ENCODE results near the gene MFSD8.

DNA sequence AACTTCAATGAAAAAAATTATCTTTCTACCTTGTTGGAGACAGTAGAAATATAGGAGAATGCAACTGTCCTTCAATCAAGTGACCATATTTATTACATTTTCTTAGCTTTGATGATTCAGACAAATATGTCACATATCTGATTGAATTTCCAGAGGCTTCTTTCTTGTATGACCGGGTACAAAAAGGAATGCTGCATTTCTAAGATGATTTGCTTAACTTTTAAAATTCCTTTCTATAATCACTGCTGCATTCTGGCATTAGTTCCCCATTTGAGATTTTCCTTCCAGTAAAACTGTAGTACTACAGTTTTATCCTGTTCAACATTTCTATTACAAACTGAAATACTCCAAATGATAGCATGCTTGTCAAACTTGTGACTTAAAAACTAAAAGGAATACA, 5.2 kb downstream of the MFSD8 start:
- TF ChIP-seq SP1 (CRISPR knock-in tag; conservative IDR thresholded peaks at IDR 0.05) = no peak
- no peak for TF ChIP-seq NR2C2 (CRISPR knock-in tag; IDR thresholded peaks at IDR 0.05)
- TF ChIP-seq ZNF512 (CRISPR knock-in tag; IDR thresholded peaks at IDR 0.05; ENCODE audit: borderline replicate concordance) = no peak
- TF ChIP-seq, protein P1, sequence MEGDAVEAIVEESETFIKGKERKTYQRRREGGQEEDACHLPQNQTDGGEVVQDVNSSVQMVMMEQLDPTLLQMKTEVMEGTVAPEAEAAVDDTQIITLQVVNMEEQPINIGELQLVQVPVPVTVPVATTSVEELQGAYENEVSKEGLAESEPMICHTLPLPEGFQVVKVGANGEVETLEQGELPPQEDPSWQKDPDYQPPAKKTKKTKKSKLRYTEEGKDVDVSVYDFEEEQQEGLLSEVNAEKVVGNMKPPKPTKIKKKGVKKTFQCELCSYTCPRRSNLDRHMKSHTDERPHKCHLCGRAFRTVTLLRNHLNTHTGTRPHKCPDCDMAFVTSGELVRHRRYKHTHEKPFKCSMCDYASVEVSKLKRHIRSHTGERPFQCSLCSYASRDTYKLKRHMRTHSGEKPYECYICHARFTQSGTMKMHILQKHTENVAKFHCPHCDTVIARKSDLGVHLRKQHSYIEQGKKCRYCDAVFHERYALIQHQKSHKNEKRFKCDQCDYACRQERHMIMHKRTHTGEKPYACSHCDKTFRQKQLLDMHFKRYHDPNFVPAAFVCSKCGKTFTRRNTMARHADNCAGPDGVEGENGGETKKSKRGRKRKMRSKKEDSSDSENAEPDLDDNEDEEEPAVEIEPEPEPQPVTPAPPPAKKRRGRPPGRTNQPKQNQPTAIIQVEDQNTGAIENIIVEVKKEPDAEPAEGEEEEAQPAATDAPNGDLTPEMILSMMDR (IDR thresholded peaks at IDR 0.05) = no peak
- TF ChIP-seq ELF4 (CRISPR knock-in tag; IDR thresholded peaks at IDR 0.05; ENCODE audit: low read depth) = no peak
- TF ChIP-seq, protein P2, sequence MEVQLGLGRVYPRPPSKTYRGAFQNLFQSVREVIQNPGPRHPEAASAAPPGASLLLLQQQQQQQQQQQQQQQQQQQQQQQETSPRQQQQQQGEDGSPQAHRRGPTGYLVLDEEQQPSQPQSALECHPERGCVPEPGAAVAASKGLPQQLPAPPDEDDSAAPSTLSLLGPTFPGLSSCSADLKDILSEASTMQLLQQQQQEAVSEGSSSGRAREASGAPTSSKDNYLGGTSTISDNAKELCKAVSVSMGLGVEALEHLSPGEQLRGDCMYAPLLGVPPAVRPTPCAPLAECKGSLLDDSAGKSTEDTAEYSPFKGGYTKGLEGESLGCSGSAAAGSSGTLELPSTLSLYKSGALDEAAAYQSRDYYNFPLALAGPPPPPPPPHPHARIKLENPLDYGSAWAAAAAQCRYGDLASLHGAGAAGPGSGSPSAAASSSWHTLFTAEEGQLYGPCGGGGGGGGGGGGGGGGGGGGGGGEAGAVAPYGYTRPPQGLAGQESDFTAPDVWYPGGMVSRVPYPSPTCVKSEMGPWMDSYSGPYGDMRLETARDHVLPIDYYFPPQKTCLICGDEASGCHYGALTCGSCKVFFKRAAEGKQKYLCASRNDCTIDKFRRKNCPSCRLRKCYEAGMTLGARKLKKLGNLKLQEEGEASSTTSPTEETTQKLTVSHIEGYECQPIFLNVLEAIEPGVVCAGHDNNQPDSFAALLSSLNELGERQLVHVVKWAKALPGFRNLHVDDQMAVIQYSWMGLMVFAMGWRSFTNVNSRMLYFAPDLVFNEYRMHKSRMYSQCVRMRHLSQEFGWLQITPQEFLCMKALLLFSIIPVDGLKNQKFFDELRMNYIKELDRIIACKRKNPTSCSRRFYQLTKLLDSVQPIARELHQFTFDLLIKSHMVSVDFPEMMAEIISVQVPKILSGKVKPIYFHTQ (CRISPR knock-in tag; IDR thresholded peaks at IDR 0.05) = no peak
- TF ChIP-seq, protein P3, sequence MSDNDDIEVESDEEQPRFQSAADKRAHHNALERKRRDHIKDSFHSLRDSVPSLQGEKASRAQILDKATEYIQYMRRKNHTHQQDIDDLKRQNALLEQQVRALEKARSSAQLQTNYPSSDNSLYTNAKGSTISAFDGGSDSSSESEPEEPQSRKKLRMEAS (CRISPR knock-in tag; IDR thresholded peaks at IDR 0.05) = no peak
- TF ChIP-seq ATF6 (CRISPR knock-in tag; IDR thresholded peaks at IDR 0.05) = no peak

All from WTC11 (cell line).